Parathyroid adenoma (tissue), 2 donors: ENCODE measurements around the gene RPL3.

ENCODE experiments used
- H2AFZ ChIP-seq: fragments of 300-600 bp; sonication (generic); one replicate; pipeline ENCODE4 v1.7.0; 2017; ENCODE audit warnings: antibody characterized with exemption, mild to moderate bottlenecking
- H3K27ac ChIP-seq: fragments of 300-600 bp; sonication (generic); one replicate; pipeline ENCODE4 v1.7.0; 2017
- H3K27me3 ChIP-seq: fragments of 300-600 bp; sonication (generic); one replicate; pipeline ENCODE4 v1.7.0; 2017; ENCODE audit warnings: low read length; ENCODE audit not compliant: control insufficient read depth, insufficient read depth
- H3K36me3 ChIP-seq: fragments of 300-600 bp; sonication (generic); one replicate; pipeline ENCODE4 v1.7.0; 2017; ENCODE audit warnings: low read length; ENCODE audit not compliant: control insufficient read depth, insufficient read depth
- H3K4me1 ChIP-seq: fragments of 300-600 bp; sonication (generic); one replicate; pipeline ENCODE4 v1.7.0; 2017; ENCODE audit warnings: control low read depth
- H3K4me2 ChIP-seq: fragments of 300-600 bp; sonication (generic); one replicate; pipeline ENCODE4 v1.7.0; 2017; ENCODE audit warnings: low read length
- H3K4me3 ChIP-seq: fragments of 300-600 bp; sonication (generic); one replicate; pipeline ENCODE4 v1.7.0; 2017; ENCODE audit warnings: low read depth, low read length
- H3K79me2 ChIP-seq: fragments of 300-600 bp; sonication (generic); one replicate; pipeline ENCODE4 v1.7.0; 2017; ENCODE audit warnings: control low read depth
- H3K9ac ChIP-seq: fragments of 300-600 bp; sonication (generic); one replicate; pipeline ENCODE4 v1.7.0; 2017; ENCODE audit warnings: mild to moderate bottlenecking
- H3K9me3 ChIP-seq: fragments of 300-600 bp; sonication (generic); one replicate; pipeline ENCODE4 v1.7.0; 2017; ENCODE audit warnings: low read length; ENCODE audit not compliant: control insufficient read depth
- CTCF ChIP-seq: fragments of 300-600 bp; sonication (generic); IDR thresholded peaks from one replicate; pipeline ENCODE4 v1.7.0; 2017; ENCODE audit warnings: antibody characterized with exemption, mild to moderate bottlenecking
- donor health status: primary hyperparathyroidism.

Gene RPL3

GRCh38 chr22:39351689-39352214 lies 32.3 kb upstream of the RPL3 start:
- Histone ChIP-seq H3K27me3 (no peaks in the 10 kb centered on the region), H3K79me2 (no peaks in the 10 kb centered on the region), H3K4me1 (no peaks in the 10 kb centered on the region), H3K27ac (no peak overlapping the region), H3K4me2 (no peak overlapping the region), H3K36me3 (no peaks in the 10 kb centered on the region), H3K4me3 (no peak overlapping the region), H2AFZ (no peak overlapping the region), H3K9ac (no peak overlapping the region), H3K9me3 (no peaks in the 10 kb centered on the region)
- TF ChIP-seq CTCF, result no peak

- Histone ChIP-seq H3K27me3 (no peaks in the 10 kb centered on the region), H3K9ac (no peak overlapping the region), H3K9me3 (no peaks in the 10 kb centered on the region), H3K4me2 (peak overlapping the region; percentile 78), H3K36me3 (no peaks in the 10 kb centered on the region), H3K79me2 (no peaks in the 10 kb centered on the region), H3K4me3 (peak overlapping the region; percentile 75), H3K4me1 (no peaks in the 10 kb centered on the region), H2AFZ (peak overlapping the region; percentile 89), H3K27ac (no peak overlapping the region)
- TF ChIP-seq CTCF, result no peak
These were observed 31.6 kb upstream of the RPL3 start for GRCh38 chr22:39350757-39351688.

GRCh38 chr22:39349967-39350726 lies 30.7 kb upstream of the RPL3 start, which contains the start of gene SYNGR1:
Gene SYNGR1 (plus strand): TSS chr22:39349991. CDS start chr22:39350011, 20 bp downstream.
- H3K4me2 ChIP-seq, result peak within 1 kb of the TSS; percentile 82
- no peaks in the 10 kb centered on the region for H3K9me3 ChIP-seq
- no peaks in the 10 kb centered on the region for H3K4me1 ChIP-seq
- no peak for TF ChIP-seq CTCF
- H3K27me3 ChIP-seq, result no peaks in the 10 kb centered on the region
- H2AFZ ChIP-seq, result peak within 1 kb of the TSS; percentile 89
- no peaks in the 10 kb centered on the region for H3K36me3 ChIP-seq
- no peak within 1 kb of the TSS for H3K9ac ChIP-seq
- no peaks in the 10 kb centered on the region for H3K79me2 ChIP-seq
- peak within 1 kb of the TSS; percentile 75 for H3K4me3 ChIP-seq
- H3K27ac ChIP-seq, result no peak within 1 kb of the TSS

- no peak for TF ChIP-seq CTCF
- Histone ChIP-seq H3K27me3 (no peaks in the 10 kb centered on the region), H3K4me3 (peak overlapping the region; percentile 45), H3K36me3 (no peaks in the 10 kb centered on the region), H3K9me3 (no peaks in the 10 kb centered on the region), H3K79me2 (no peaks in the 10 kb centered on the region), H3K27ac (no peak overlapping the region), H2AFZ (peak overlapping the region; percentile 75), H3K4me1 (no peaks in the 10 kb centered on the region), H3K9ac (no peak overlapping the region), H3K4me2 (peak overlapping the region; percentile 82)
These were observed 30.1 kb upstream of the RPL3 start for GRCh38 chr22:39349506-39349966.
